ENCODE results near the gene CRTC2. TPM values are rescaled to one million over a fixed set of nuclear protein-coding genes. Genes with fewer than 3 reads are reported as not detected.
"Not testable (repeated sequence)": the region's sequence is repeated elsewhere in the genome, so short reads cannot be mapped to it uniquely, and the experiment has no call there.

Gene CRTC2
- total and polyA plus RNA-seq, 9 of the 15 experiments (the other 6 are each of a cell fraction or from before 2014, with no cell fraction given), result 2.7 to 26.4 (median 10.2) TPM

DNA sequence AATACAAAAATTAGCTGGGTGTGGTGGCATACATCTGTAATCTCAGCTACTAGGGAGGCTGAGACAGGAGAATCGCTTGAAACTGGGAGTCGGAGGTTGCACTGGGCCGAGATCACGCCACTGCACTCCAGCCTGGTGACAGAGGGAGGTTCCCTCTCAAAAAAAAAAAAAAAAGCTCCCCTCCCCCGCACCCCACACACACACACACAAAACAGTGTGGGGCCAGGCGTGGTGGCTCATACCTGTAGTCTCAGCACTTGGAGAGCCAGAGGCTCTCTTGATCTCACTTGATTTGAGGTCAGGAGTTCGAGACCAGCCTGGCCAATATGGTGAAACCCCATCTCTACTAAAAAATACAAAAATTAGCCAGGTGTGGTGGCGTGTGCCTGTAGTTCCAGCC lies 52.5 kb downstream of the CRTC2 start:
- H3K4me2 ChIP-seq (ENCODE audit: insufficient read depth, low read length); intact Hi-C loops (cut with micrococcal nuclease); H2AFZ ChIP-seq (ENCODE audit: low read depth, low read length); CTCF ChIA-PET (ENCODE audit: low intra/inter-chr PET ratio); H3K9ac ChIP-seq (ENCODE audit: insufficient read depth in 1 of 2, low read depth in 2 of 2, low read length in 2 of 2); H3K27ac ChIP-seq (ENCODE audit: extremely low read depth, low read depth, low read length); H3K9me3 ChIP-seq (replicated peaks; ENCODE audit: control insufficient read depth, insufficient read depth, low read depth, low read length); FAIRE-seq; H4K20me1 ChIP-seq (replicated peaks; ENCODE audit: control insufficient read depth, insufficient read depth, low read length); H3K4me3 ChIP-seq; H3K4me1 ChIP-seq (replicated peaks in 1 of 2; ENCODE audit: control insufficient read depth in 2 of 2, insufficient read depth in 2 of 2, low read length in 2 of 2); in situ Hi-C loops (cut with MboI); BruUV-seq (replicated peaks); H3K27me3 ChIP-seq (ENCODE audit: control insufficient read depth in 2 of 2, insufficient read depth in 2 of 2, low read length in 2 of 2); H3K9me1 ChIP-seq (ENCODE audit: control insufficient read depth, insufficient read depth, low read length); POLR2A ChIA-PET: not testable (repeated sequence)
- peaks cover 94% of the 10 kb centered on the region for H3K79me2 ChIP-seq (ENCODE audit: control insufficient read depth, insufficient read depth, low read length)
- peaks cover 26% of the 10 kb centered on the region for H3K36me3 ChIP-seq (ENCODE audit: control insufficient read depth, insufficient read depth, low read length)
- WGBS (ENCODE audit: insufficient coverage, low coverage, missing lambda C conversion rate), result 56% methylated on average over 7 of the region's 8 CpGs
- peak in 2 of 4 experiments; percentile 23 to 55 for DNase-seq (ENCODE audit: extremely low read depth in 1 of 4, low spot score in 3 of 4)
- peak; percentile 83 for ATAC-seq
- TF ChIP-seq EGR1 (conservative IDR thresholded peaks at IDR 0.05) (peak; percentile 69), TRIM24 (IDR thresholded peaks at IDR 0.05) (peak in 1 of 2 experiments; percentile 42; a peak in 1 of 4 replicates), ZNF384 (IDR thresholded peaks at IDR 0.05; ENCODE audit: low read depth, low read length) (peak; percentile 95), CREM (IDR thresholded peaks at IDR 0.05; ENCODE audit: low read depth) (0 out of 2 replicates have a peak, but pooled peaks have one; percentile 10)

DNA sequence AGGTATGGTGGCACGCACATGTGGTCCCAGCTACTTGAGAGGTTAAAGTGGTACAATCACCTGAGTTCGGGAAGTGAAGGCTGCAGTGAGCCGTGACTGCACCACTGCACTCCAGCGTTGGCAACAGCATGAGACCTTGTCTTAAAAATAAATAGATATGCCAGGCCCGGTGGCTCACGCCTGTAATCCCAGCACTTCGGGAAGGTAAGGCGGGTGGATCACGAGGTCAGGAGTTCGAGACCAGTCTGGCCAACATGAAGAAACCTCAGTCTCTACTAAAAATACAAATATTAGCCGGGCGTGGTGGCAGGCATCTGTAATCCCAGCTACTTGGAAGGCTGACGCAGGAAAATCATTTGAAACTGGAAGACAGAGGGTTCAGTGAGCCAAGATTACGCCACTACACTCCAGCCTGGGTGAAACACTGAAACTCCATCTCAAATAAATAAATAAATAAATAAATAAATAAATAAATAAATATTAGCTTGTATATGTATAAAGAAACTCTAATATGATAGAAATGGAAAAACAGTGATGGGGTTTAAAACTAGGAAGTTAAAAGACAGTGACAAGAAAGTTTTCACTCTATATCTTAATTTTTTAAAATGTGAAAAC lies 54.5 kb downstream of the CRTC2 start:
- in situ Hi-C loops (cut with MboI), result no loop called here
- Histone ChIP-seq H3K4me1 (replicated peaks in 1 of 2; ENCODE audit: control insufficient read depth in 2 of 2, insufficient read depth in 2 of 2, low read length in 2 of 2) (peaks cover 0 to 4% of the 10 kb centered on the region in 2 experiments; a peak in 3 of 5 replicates), H4K20me1 (replicated peaks; ENCODE audit: control insufficient read depth, insufficient read depth, low read length) (no peaks in the 10 kb centered on the region), H3K9me3 (replicated peaks; ENCODE audit: control insufficient read depth, insufficient read depth, low read depth, low read length) (no peaks in the 10 kb centered on the region), H3K9ac (ENCODE audit: insufficient read depth in 1 of 2, low read depth in 2 of 2, low read length in 2 of 2) (no peak overlapping the region), H3K4me3 (no peak overlapping the region), H3K79me2 (ENCODE audit: control insufficient read depth, insufficient read depth, low read length) (peaks cover 92% of the 10 kb centered on the region), H3K27ac (ENCODE audit: extremely low read depth, low read depth, low read length) (no peak overlapping the region), H3K9me1 (ENCODE audit: control insufficient read depth, insufficient read depth, low read length) (no peaks in the 10 kb centered on the region), H3K36me3 (ENCODE audit: control insufficient read depth, insufficient read depth, low read length) (peaks cover 25% of the 10 kb centered on the region), H3K27me3 (ENCODE audit: control insufficient read depth in 2 of 2, insufficient read depth in 2 of 2, low read length in 2 of 2) (no peaks in the 10 kb centered on the region), H3K4me2 (ENCODE audit: insufficient read depth, low read length) (no peak overlapping the region), H2AFZ (ENCODE audit: low read depth, low read length) (no peak overlapping the region)
- POLR2A ChIA-PET, result interaction anchor here (0.7 to 1.9 kb wide), 5 partner anchors 9 to 82 kb away, joined by 3 to 4 read pairs (median 3); no protein-coding TSS in a partner anchor
- CTCF ChIA-PET (ENCODE audit: low intra/inter-chr PET ratio), result no interaction called here
- ATAC-seq, result no peak
- no peak for DNase-seq (ENCODE audit: extremely low read depth in 1 of 4, low spot score in 3 of 4)
- 97% methylated on average over 14 of the region's 14 CpGs for WGBS (ENCODE audit: insufficient coverage, low coverage, missing lambda C conversion rate)
- intact Hi-C loops (cut with micrococcal nuclease), result no loop called here
- BruUV-seq (replicated peaks), result no TSS peak
- FAIRE-seq, result no peak
- TF ChIP-seq SMC3 (conservative IDR thresholded peaks at IDR 0.05; ENCODE audit: insufficient read depth, low read depth, low read length), result no peak
- no peak for TF ChIP-seq SNIP1 (IDR thresholded peaks at IDR 0.05; ENCODE audit: low read depth)
- TF ChIP-seq LARP7 (IDR thresholded peaks at IDR 0.05), result no peak
- TF ChIP-seq, protein P1, sequence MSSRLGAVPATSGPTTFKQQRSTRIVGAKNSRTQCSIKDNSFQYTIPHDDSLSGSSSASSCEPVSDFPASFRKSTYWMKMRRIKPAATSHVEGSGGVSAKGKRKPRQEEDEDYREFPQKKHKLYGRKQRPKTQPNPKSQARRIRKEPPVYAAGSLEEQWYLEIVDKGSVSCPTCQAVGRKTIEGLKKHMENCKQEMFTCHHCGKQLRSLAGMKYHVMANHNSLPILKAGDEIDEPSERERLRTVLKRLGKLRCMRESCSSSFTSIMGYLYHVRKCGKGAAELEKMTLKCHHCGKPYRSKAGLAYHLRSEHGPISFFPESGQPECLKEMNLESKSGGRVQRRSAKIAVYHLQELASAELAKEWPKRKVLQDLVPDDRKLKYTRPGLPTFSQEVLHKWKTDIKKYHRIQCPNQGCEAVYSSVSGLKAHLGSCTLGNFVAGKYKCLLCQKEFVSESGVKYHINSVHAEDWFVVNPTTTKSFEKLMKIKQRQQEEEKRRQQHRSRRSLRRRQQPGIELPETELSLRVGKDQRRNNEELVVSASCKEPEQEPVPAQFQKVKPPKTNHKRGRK (tag; IDR thresholded peaks at IDR 0.05), result no peak
- no peak for TF ChIP-seq CCAR2 (IDR thresholded peaks at IDR 0.05; ENCODE audit: low read depth, low read length)
- TF ChIP-seq, protein P2, sequence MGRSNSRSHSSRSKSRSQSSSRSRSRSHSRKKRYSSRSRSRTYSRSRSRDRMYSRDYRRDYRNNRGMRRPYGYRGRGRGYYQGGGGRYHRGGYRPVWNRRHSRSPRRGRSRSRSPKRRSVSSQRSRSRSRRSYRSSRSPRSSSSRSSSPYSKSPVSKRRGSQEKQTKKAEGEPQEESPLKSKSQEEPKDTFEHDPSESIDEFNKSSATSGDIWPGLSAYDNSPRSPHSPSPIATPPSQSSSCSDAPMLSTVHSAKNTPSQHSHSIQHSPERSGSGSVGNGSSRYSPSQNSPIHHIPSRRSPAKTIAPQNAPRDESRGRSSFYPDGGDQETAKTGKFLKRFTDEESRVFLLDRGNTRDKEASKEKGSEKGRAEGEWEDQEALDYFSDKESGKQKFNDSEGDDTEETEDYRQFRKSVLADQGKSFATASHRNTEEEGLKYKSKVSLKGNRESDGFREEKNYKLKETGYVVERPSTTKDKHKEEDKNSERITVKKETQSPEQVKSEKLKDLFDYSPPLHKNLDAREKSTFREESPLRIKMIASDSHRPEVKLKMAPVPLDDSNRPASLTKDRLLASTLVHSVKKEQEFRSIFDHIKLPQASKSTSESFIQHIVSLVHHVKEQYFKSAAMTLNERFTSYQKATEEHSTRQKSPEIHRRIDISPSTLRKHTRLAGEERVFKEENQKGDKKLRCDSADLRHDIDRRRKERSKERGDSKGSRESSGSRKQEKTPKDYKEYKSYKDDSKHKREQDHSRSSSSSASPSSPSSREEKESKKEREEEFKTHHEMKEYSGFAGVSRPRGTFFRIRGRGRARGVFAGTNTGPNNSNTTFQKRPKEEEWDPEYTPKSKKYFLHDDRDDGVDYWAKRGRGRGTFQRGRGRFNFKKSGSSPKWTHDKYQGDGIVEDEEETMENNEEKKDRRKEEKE (IDR thresholded peaks at IDR 0.05; ENCODE audit: borderline replicate concordance in 1 of 2, control insufficient read depth in 1 of 2, low read depth in 2 of 2, low read length in 1 of 2), result no peak
- TF ChIP-seq NFE2L1 (tag; IDR thresholded peaks at IDR 0.05; ENCODE audit: borderline replicate concordance, low read depth), result no peak

Measured in K562 (cell line).